Keratinocyte (primary cell): Measurements from ENCODE around the gene ANGPT4. TPM values are rescaled to one million over a fixed set of nuclear protein-coding genes. Genes with fewer than 3 reads are reported as not detected.

ENCODE experiments used
- DNase-seq: peaks from one replicate; pipeline ENCODE4 v3.0.0-alpha.2; 2011; ENCODE audit warnings: low read depth, missing footprints, low spot score
- FAIRE-seq: peaks from 2 replicates; lab custom pipeline; 2011; peaks lifted over from hg19 to GRCh38; lab: Jason Lieb, UNC
- H2AFZ ChIP-seq: 2 replicates; pipeline ENCODE4 v1.6.0; 2012; ENCODE audit warnings: low read length, control low read depth, inconsistent platforms; ENCODE audit not compliant: control insufficient read depth
- H3K27ac ChIP-seq: 2 replicates; pipeline ENCODE4 v1.5.1; 2011; ENCODE audit warnings: low read length; ENCODE audit not compliant: control insufficient read depth, insufficient read depth
- H3K27me3 ChIP-seq: 3 replicates; pipeline ENCODE4 v1.6.0; 2011; ENCODE audit warnings: low read length; ENCODE audit not compliant: control insufficient read depth, insufficient read depth; ENCODE audit errors: extremely low read depth
- H3K36me3 ChIP-seq, 2 experiments: 2 replicates in 1 of 2; 3 replicates in 1 of 2; pipeline ENCODE4 v1.5.1; 2011; ENCODE audit warnings: low read length in 2 of 2, mild to moderate bottlenecking in 1 of 2; ENCODE audit not compliant: control insufficient read depth in 2 of 2, insufficient read depth in 2 of 2; ENCODE audit errors: extremely low read depth in 1 of 2
- H3K4me1 ChIP-seq: 3 replicates; pipeline ENCODE4 v1.5.1; 2011; ENCODE audit warnings: low read length; ENCODE audit not compliant: control insufficient read depth, insufficient read depth; ENCODE audit errors: extremely low read depth
- H3K4me2 ChIP-seq: 3 replicates; pipeline ENCODE4 v1.6.0; 2011; ENCODE audit warnings: low read depth, low read length; ENCODE audit not compliant: control insufficient read depth, insufficient read depth; ENCODE audit errors: extremely low read depth
- H3K4me3 ChIP-seq, 3 experiments: fragments of 200-600 bp in 1 of 3; sonication (generic) in 1 of 3; 2 replicates in 2 of 3; 3 replicates in 1 of 3; pipeline ENCODE4 v1.5.1; 2011 to 2016; ENCODE audit warnings: low read length in 3 of 3, mild to moderate bottlenecking in 3 of 3, control low read depth in 2 of 3, inconsistent platforms in 1 of 3, low read depth in 1 of 3, mixed read lengths in 1 of 3, mixed run types in 1 of 3, moderate library complexity in 1 of 3; ENCODE audit not compliant: control insufficient read depth in 2 of 3, insufficient read depth in 2 of 3; ENCODE audit errors: extremely low read depth in 1 of 3
- H3K79me2 ChIP-seq: 2 replicates; pipeline ENCODE4 v1.6.0; 2012; ENCODE audit warnings: low read length; ENCODE audit not compliant: control insufficient read depth, insufficient read depth
- H3K9ac ChIP-seq: 3 replicates; pipeline ENCODE4 v1.6.0; 2011; ENCODE audit warnings: low read length; ENCODE audit not compliant: control insufficient read depth, insufficient read depth; ENCODE audit errors: extremely low read depth
- H3K9me1 ChIP-seq: 3 replicates; pipeline ENCODE4 v1.6.0; 2011; ENCODE audit warnings: low read length; ENCODE audit not compliant: control insufficient read depth, insufficient read depth; ENCODE audit errors: extremely low read depth
- H3K9me3 ChIP-seq: 2 replicates; pipeline ENCODE4 v1.5.1; 2012; ENCODE audit warnings: low read depth, low read length; ENCODE audit not compliant: control insufficient read depth
- H4K20me1 ChIP-seq: 3 replicates; pipeline ENCODE4 v1.6.0; 2011; ENCODE audit warnings: low read length; ENCODE audit not compliant: control insufficient read depth, insufficient read depth; ENCODE audit errors: extremely low read depth
- EZH2 ChIP-seq: IDR thresholded peaks from one replicate; pipeline ENCODE4 v1.6.1; 2012; ENCODE audit warnings: inconsistent platforms, mild to moderate bottlenecking, low read length, moderate library complexity
- dilution Hi-C: fragments of 300-500 bp; cut with MboI; formaldehyde crosslinking; loops from one replicate; pipeline ENCODE4 v1.7.0; 2020; ENCODE audit warnings: low sequenced_read_pairs; ENCODE audit not compliant: extremely low pct_ligation_motif_present
- polyA plus RNA-seq, 5 experiments: library from polyadenylated mRNA; depleted of rRNA in 3 of 5; stranded (reverse) in 3 of 5; stranded (forward) in 1 of 5; unstranded in 1 of 5; fragments of >200 nt; gene quantifications; 1 replicate in 1 of 5; 2 replicates in 3 of 5; 3 replicates in 1 of 5; pipeline versions ENCODE4 v1.2.1 to v1.2.3, GENCODE V29; 2011 to 2012; ENCODE audit warnings: missing spikeins in 2 of 5, low read depth in 1 of 5, low replicate concordance in 1 of 5
- TF ChIP-seq, protein P1 (sequence below), 3 experiments: IDR thresholded peaks in 1 of 3; conservative IDR thresholded peaks in 1 of 3; optimal IDR thresholded peaks in 1 of 3; 2 replicates in 2 of 3; 3 replicates in 1 of 3; pipeline versions ENCODE3 to v1.5.1; 2011; ENCODE audit warnings: low read length in 3 of 3, mild to moderate bottlenecking in 3 of 3, moderate library complexity in 2 of 3, control low read depth in 1 of 3, inconsistent platforms in 1 of 3; ENCODE audit not compliant: insufficient read depth in 2 of 3; ENCODE audit errors: extremely low read depth in 1 of 3

ANGPT4 gene
- polyA plus RNA-seq, 1 donor (not counting 4 experiments of a cell fraction or from before 2014, with no cell fraction given), result not detected

DNA sequence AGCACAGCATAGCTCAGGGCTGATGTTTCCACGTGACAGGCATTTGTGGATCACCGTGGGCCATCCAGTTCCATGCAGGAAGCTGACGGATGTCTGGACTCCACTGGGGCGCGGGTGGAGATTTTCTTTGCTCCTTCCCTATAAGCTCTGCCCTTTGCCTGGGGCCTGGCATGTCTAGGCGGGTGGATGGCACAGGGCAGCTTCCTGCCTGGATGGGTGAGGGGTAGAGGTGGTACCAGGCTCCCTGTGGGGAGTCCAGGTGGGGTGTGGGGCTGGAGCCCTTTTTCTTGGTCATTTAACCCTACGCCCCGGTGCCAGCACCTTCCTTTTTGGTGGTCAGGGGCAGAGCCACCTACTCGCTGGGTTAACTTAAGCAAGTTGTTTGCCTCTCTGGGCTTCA, 72.2 kb downstream of the ANGPT4 start:
- Histone ChIP-seq H3K9me3 (no peaks in the 10 kb centered on the region), H3K27ac (peak overlapping the region; percentile 63), H3K79me2 (peaks cover 67% of the 10 kb centered on the region), H3K4me3 (peak overlapping the region; percentile 0 to 61 (median 49)), H3K9me1 (peaks cover 5% of the 10 kb centered on the region), H2AFZ (peak overlapping the region; percentile 22), H3K4me1 (peaks cover 44% of the 10 kb centered on the region), H3K36me3 (peaks cover 12 to 15% of the 10 kb centered on the region in 2 experiments), H3K4me2 (peak overlapping the region; percentile 99), H3K27me3 (no peaks in the 10 kb centered on the region), H3K9ac (peak overlapping the region; percentile 50), H4K20me1 (peaks cover 7% of the 10 kb centered on the region)
- no peak for DNase-seq
- TF ChIP-seq EZH2, result no peak
- TF ChIP-seq, protein P1, sequence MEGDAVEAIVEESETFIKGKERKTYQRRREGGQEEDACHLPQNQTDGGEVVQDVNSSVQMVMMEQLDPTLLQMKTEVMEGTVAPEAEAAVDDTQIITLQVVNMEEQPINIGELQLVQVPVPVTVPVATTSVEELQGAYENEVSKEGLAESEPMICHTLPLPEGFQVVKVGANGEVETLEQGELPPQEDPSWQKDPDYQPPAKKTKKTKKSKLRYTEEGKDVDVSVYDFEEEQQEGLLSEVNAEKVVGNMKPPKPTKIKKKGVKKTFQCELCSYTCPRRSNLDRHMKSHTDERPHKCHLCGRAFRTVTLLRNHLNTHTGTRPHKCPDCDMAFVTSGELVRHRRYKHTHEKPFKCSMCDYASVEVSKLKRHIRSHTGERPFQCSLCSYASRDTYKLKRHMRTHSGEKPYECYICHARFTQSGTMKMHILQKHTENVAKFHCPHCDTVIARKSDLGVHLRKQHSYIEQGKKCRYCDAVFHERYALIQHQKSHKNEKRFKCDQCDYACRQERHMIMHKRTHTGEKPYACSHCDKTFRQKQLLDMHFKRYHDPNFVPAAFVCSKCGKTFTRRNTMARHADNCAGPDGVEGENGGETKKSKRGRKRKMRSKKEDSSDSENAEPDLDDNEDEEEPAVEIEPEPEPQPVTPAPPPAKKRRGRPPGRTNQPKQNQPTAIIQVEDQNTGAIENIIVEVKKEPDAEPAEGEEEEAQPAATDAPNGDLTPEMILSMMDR (optimal IDR thresholded peaks at IDR 0.05 in 1 of 3, IDR thresholded peaks at IDR 0.05 in 1 of 3, conservative IDR thresholded peaks at IDR 0.05 in 1 of 3; ENCODE audit: extremely low read depth in 1 of 3, insufficient read depth in 2 of 3, low read length in 3 of 3), result no peak
- peak; percentile 92 for FAIRE-seq
- dilution Hi-C loops, result no loop called here

GRCh38 chr20:842547-842940, 73.6 kb downstream of the ANGPT4 start:
- TF ChIP-seq, protein P1 (optimal IDR thresholded peaks at IDR 0.05 in 1 of 3, IDR thresholded peaks at IDR 0.05 in 1 of 3, conservative IDR thresholded peaks at IDR 0.05 in 1 of 3; ENCODE audit: extremely low read depth in 1 of 3, insufficient read depth in 2 of 3, low read length in 3 of 3), result no peak
- no peak for TF ChIP-seq EZH2
- Histone ChIP-seq H3K9me3 (no peaks in the 10 kb centered on the region), H3K9ac (peak overlapping the region; percentile 75), H4K20me1 (peaks cover 7% of the 10 kb centered on the region), H3K79me2 (peaks cover 77% of the 10 kb centered on the region), H3K9me1 (peaks cover 7% of the 10 kb centered on the region), H3K4me1 (peaks cover 46% of the 10 kb centered on the region), H2AFZ (no peak overlapping the region), H3K4me3 (peak overlapping the region; percentile 80 to 90 (median 85)), H3K36me3 (peaks cover 8 to 13% of the 10 kb centered on the region in 2 experiments), H3K4me2 (peak overlapping the region; percentile 99), H3K27me3 (no peaks in the 10 kb centered on the region), H3K27ac (no peak overlapping the region)
- no peak for DNase-seq
- dilution Hi-C loops, result no loop called here
- peak; percentile 39 for FAIRE-seq
